ENCODE results near the gene CD86.

Gene CD86

DNA sequence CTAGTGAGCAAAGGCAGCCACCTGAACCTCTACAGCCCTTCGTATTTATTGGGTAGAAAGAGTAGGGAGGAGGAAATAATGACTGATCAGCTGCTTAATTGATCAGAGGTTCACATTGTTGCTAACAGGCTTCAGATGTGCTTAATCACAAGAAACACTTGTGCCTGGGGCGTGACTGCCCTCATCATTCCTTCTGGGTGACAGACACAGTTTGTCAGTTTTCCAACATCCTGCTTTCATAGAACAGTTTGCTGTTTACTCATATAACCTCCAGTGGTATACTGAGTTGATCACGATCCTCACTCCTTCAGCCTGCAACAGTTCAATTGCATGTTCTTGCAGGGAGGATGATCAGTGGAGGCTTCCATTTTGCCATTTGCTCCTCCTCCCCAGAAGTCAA is 114.7 kb downstream of the CD86 start:
- DNase-seq: no peak

All from inflammatory macrophage treated with lipopolysaccharide for 4 hours (primary cell).